Mesodermal cell (in vitro differentiated cells): ENCODE results near the gene GATB.

ENCODE experiments used
- H3K27ac ChIP-seq: 2 replicates; pipeline ENCODE4 v1.7.0; 2013; ENCODE audit warnings: mild to moderate bottlenecking, low read depth, low read length, moderate library complexity; ENCODE audit not compliant: severe bottlenecking
- H3K36me3 ChIP-seq: 2 replicates; pipeline ENCODE4 v1.7.1; 2013; ENCODE audit warnings: mild to moderate bottlenecking, low read length, moderate library complexity; ENCODE audit not compliant: control insufficient read depth, insufficient read depth
- H3K4me1 ChIP-seq: one replicate; pipeline ENCODE4 v1.7.1; 2013; ENCODE audit warnings: mild to moderate bottlenecking, low read length; ENCODE audit not compliant: insufficient read depth, control insufficient read depth, poor library complexity, severe bottlenecking
- H3K4me3 ChIP-seq: 2 replicates; pipeline ENCODE4 v1.7.0; 2013; ENCODE audit warnings: low read length, control low read depth, mild to moderate bottlenecking; ENCODE audit not compliant: insufficient read depth, poor library complexity, severe bottlenecking; ENCODE audit errors: extremely low read depth
- H3K9me3 ChIP-seq: 2 replicates; pipeline ENCODE4 v1.7.1; 2013; ENCODE audit warnings: mild to moderate bottlenecking, low read length, moderate library complexity; ENCODE audit not compliant: control insufficient read depth
- WGBS, 2 experiments: methylation state at CpG; one replicate each; pipeline ENCODE4 v1.1.5; 2013; ENCODE audit warnings: missing lambda C conversion rate in 2 of 2; ENCODE audit not compliant: insufficient coverage in 2 of 2; 5-methylcytosine and 5-hydroxymethylcytosine counted together

GATB gene

DNA sequence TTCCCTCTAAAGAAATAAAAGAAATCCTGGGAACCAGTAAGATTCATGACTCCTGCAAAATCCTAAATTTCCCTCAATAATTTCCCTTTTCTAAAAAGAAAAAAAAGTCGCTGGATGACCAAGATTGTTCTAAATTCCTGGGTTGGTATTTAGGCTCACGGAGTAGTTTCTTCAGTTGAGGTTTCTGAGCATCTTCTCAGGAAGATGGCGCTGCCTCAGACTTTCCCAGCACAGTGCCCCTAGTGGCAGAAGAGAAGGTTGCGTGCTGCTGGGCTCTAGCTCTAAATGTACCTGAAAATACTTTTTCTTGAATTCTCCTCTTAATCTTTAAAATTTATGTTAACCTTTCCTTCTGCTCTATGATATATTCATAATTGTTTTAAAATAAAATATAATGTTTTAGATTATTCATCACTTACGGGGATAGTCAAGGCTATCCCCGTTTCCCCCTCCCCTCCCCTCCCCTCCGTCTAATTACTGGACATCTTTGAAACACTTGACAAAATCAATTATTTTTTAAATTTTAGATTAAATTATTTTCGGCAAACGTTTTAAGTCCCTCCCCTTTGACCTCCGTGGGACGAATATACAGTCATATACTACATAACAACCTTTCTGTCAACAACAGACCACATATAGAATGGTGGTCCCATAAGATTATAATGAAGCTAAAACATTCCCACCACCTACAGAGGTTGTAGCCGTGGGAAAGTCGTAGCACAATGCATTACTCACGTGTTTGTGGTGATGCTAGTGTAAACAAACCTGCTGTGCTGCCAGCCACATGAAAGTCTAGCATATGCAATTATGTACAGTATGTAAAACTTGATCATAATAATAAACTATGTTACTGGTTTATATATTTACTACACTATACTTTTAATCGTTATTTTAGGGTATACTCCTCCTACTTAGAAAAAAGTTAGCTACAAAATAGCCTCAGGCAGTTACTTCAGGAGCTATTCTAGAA, 41.0 kb upstream of the GATB start:
- Histone ChIP-seq H3K4me1 (peaks cover 7% of the 10 kb centered on the region), H3K4me3 (no peak overlapping the region), H3K9me3 (no peaks in the 10 kb centered on the region), H3K36me3 (no peaks in the 10 kb centered on the region), H3K27ac (no peak overlapping the region)
- WGBS, 2 experiments = 55 to 60% methylated on average over 2 to 3 of the region's 15 CpGs

DNA sequence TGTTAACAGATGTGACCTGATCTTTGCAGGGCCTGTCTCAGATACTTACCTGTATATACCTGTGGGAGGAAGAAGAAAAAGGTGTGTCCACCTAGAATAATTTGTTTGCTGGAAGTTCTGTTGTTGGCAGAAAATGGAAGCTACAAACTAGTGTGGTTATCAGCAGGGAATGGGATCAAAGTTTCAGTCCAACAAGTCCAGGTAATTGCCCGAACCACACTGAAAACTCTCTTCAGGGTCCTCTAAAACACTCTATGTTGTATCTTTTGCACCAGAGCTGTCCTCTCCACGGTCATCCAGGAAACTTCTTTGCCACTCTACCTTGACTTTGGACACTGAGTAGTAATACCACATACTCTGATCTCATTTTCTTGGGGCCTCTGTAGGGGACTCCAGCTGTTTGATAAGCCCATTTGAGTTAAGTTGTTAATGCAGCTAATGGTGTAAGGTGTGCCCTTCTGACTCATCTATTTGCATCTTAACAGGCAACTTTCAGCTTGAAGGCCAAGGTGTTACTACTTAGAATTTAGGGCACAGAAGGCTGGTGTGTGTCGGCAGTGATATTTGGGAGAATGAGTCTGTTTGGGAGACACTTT, 38.7 kb upstream of the GATB start:
- H3K4me3 ChIP-seq = no peak overlapping the region
- no peaks in the 10 kb centered on the region for H3K9me3 ChIP-seq
- no peaks in the 10 kb centered on the region for H3K4me1 ChIP-seq
- H3K36me3 ChIP-seq = no peaks in the 10 kb centered on the region
- 33% methylated on average over 1 of the region's 3 CpGs; no CpG with 5 or more reads in 1 of the 2 experiments for WGBS, 2 experiments
- no peak overlapping the region for H3K27ac ChIP-seq

DNA sequence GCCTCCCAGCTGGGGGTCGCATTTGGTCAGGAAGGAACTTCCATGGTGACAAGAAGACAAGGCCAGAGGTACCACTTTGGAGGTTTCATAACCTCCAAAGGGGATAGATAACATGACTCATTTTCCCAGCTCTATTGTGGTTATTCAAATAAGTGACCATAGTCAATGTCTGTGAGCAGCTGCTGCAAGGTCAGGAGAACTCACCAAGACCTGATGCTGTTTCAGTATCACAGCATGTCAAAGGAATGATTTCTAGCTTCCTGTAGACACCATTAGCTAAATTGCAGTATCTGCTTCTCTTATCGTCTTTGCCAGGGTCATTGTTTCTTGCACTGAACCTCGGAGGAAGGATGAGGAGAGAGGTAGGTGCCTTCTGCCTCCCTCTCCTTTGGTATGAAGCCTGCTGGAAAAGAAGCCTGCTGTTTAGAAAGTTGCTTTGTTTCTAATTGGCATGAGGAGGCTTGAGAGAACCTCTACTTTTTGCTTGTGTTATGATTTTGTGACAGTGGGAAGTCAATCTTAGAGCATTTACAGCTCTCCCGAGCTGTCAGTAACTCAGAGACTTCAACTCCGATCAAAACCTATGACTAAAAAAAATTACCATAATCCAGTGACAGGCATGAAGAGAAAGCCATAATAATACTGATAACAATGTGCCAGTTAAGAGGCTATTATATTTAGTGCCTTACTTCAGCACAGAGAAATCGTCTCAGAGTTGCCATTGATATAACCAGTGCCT, 38.0 kb upstream of the GATB start:
- no peak overlapping the region for H3K4me3 ChIP-seq
- H3K36me3 ChIP-seq = no peaks in the 10 kb centered on the region
- no peak overlapping the region for H3K27ac ChIP-seq
- no peaks in the 10 kb centered on the region for H3K9me3 ChIP-seq
- H3K4me1 ChIP-seq = no peaks in the 10 kb centered on the region
- WGBS, 2 experiments = 97 to 100% methylated on average over 1 to 4 of the region's 6 CpGs

DNA sequence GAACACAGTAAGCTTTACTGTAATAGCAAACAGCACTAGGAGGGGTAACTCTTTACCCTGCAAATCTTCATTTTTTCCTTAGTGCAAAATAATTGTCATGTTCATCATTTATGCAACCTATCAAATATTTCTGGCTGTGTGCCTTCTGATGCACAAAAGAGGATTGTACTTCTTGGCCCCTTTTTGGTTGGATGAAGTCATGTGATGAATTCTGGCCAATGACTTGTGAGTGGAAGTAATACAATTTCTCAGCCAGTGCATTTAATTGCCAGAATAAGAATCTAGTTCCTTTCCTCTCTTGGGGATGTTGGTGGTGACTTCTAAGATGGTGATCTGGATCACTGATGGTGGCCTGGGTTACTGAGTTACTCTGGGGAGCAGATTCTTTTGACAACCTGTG, 37.0 kb upstream of the GATB start:
- Histone ChIP-seq H3K36me3 (no peaks in the 10 kb centered on the region), H3K27ac (no peak overlapping the region), H3K4me1 (no peaks in the 10 kb centered on the region), H3K9me3 (no peaks in the 10 kb centered on the region), H3K4me3 (no peak overlapping the region)

DNA sequence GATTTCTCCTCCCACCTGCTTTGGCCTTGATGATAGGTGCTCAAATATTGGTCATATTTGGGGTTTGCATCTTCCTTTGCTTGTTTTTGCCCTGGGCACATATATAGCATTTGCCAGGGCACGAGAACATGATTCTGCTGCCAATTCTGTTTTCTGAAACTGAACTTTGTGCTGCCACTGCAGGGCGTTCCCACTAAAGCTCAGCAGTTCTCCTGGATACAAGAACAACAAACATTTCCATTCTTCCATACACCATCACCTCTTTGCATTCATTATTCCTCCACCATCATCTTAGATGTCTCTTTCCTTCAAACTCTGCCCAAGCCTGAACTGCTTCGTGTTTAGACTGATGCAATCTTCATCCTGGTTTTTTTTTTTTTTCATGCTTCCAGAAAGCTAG, 36.3 kb upstream of the GATB start:
- Histone ChIP-seq H3K36me3 (no peaks in the 10 kb centered on the region), H3K9me3 (no peaks in the 10 kb centered on the region), H3K4me3 (no peak overlapping the region), H3K4me1 (no peaks in the 10 kb centered on the region), H3K27ac (no peak overlapping the region)
- WGBS, 2 experiments = 97% methylated on average over 3 of the region's 3 CpGs

DNA sequence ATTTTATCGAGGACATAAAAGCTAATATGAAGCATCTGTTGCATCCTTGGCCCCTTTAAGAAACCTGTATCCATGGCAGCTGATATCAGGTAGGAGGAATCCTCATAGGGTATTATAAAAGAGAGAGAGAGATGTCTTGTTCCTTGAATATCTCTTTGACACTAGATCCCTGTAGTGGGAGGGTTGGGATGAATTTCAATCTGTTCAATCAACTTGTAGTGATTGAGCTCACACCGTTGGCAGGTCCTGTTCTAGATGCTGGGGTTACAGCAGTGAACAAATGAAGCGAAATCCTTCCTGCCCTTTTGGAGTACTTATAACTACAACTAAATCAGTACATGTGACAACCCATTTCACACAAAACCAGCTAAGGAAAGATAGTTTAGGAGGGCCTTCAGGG, 35.3 kb upstream of the GATB start:
- WGBS, 2 experiments = 86 to 91% methylated on average over 2 to 3 of the region's 3 CpGs
- no peaks in the 10 kb centered on the region for H3K4me1 ChIP-seq
- no peak overlapping the region for H3K27ac ChIP-seq
- H3K9me3 ChIP-seq = no peaks in the 10 kb centered on the region
- no peaks in the 10 kb centered on the region for H3K36me3 ChIP-seq
- no peak overlapping the region for H3K4me3 ChIP-seq

DNA sequence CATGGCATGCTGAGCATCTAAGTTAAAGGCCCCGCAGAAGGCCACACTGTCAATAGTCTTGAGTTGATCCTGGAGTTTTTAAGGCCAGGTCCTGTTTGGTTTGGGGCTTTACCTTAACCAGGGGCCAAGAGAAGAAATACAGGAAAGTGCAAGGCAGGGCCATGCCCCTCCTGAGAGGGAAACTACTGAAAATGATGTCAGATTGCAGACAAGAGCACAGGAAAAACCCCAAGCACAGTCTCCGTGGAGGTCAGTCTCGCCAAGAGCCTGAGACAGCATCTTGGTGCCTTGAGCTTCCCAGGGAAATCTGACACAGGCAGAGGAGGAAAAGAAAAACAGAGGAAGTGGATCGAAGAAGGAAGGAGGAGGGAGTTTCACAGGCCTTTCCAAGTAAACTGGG, 32.2 kb upstream of the GATB start:
- Histone ChIP-seq H3K4me1 (no peaks in the 10 kb centered on the region), H3K4me3 (no peak overlapping the region), H3K9me3 (no peaks in the 10 kb centered on the region), H3K27ac (no peak overlapping the region), H3K36me3 (no peaks in the 10 kb centered on the region)
- 84 to 85% methylated on average over 3 to 4 of the region's 4 CpGs for WGBS, 2 experiments

DNA sequence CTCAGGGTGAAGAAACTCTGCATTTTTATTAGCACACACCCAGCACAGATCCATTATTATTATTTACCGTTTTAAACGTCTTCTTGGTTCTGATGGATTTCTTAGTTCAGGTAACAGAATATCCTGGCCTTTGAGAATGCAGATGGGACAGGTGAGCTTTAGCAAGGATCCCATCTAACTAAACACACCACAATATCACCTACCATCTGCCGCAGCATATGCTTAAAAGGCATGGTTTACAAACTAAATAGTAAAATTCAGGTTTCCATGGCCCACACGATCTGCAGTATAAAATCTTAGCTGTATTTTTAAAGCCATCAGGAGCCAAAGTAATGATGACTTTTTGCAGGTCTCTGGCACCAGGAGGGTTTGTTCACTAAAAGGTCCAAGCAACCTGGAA, 31.7 kb upstream of the GATB start:
- H3K36me3 ChIP-seq = no peaks in the 10 kb centered on the region
- 74 to 100% methylated on average over 1 to 2 of the region's 4 CpGs for WGBS, 2 experiments
- no peak overlapping the region for H3K4me3 ChIP-seq
- no peaks in the 10 kb centered on the region for H3K4me1 ChIP-seq
- H3K27ac ChIP-seq = no peak overlapping the region
- no peaks in the 10 kb centered on the region for H3K9me3 ChIP-seq

DNA sequence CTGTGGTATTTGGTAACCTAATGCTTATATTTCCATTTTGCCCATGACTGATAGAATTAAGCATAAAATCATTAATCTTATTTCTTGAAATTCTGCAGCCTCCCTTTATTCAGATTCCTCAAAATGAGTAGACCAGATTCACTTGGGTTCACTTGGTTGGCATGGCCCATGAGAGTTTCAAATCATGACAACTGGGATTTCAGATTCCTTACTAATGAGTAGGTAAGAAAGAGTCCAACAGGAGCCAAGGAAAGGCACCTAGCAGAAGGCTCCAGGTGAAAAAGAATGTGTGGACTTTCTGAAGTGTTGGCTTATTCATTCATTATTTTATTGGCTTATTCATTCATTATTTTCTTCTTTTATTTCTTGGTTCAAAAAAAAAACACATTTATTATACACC, 27.2 kb upstream of the GATB start:
- Histone ChIP-seq H3K4me3 (no peak overlapping the region), H3K9me3 (no peaks in the 10 kb centered on the region), H3K36me3 (no peaks in the 10 kb centered on the region), H3K4me1 (no peaks in the 10 kb centered on the region), H3K27ac (no peak overlapping the region)

DNA sequence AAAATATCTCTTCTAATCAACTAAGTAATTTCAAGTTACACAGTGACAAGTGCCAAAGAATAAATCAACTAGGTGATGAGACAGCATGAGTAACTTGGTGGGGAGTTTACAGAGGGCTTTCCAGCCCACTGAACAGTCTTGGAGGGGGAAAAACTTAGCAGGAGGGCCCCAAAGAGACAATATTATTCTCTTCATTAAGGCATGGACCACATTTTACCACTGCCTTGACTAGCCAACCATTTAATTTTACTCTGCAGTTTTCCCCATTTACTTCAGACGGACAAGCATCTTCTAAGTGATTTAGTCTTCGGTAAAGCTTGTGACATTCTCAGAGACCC, 25.3 kb upstream of the GATB start:
- Histone ChIP-seq H3K9me3 (no peaks in the 10 kb centered on the region), H3K4me3 (no peak overlapping the region), H3K36me3 (no peaks in the 10 kb centered on the region), H3K27ac (no peak overlapping the region), H3K4me1 (no peaks in the 10 kb centered on the region)
- no CpG with 5 or more reads among the region's 2 CpGs for WGBS, 2 experiments
